ENCODE data around the gene P3H4.
A peak's percentile ranks its signal among the peaks of the same experiment; 100 is the strongest.

Gene P3H4

DNA sequence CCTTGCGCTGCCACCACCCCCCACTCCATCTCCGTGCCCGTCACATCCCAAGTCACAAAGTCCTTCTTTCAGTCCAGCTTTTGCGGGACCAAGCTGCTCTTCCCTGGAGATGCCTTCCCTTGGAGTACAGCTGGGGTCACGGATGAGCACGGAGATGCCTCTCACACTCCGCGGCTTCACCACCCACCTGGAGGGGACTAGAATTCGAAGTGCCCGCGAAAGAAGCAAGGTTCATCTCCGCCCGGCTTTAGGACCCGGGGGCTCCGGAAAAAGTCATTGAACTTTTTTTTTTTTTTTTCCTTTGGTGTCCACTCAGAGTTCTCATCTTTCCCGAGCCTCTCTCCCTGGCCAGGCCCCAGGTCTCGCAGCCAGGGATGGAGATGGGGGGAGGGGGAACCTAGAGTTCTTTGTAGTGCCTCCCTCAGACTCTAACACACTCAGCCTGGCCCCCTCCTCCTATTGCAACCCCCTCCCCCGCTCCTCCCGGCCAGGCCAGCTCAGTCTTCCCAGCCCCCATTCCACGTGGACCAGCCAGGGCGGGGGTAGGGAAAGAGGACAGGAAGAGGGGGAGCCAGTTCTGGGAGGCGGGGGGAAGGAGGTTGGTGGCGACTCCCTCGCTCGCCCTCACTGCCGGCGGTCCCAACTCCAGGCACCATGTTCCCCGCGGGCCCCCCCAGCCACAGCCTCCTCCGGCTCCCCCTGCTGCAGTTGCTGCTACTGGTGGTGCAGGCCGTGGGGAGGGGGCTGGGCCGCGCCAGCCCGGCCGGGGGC is 817 bp upstream of the P3H4 start, which contains the start of gene FKBP10:
Gene FKBP10, plus strand, starts transcription at position 624 of the 771 bp plus-strand sequence. Its CDS starts 31 bp downstream, at position 655.
- H3K4me3 Mint-ChIP-seq, result peak within 1 kb of the TSS; percentile 77
- CTCF ChIA-PET, result interaction anchor here (1.6 kb wide), 1 partner anchor 11 kb away, joined by 4 read pairs; no protein-coding TSS in a partner anchor
- H3K36me3 Mint-ChIP-seq, result no peaks in the 10 kb centered on the region
- H3K9me3 Mint-ChIP-seq, result no peaks in the 10 kb centered on the region
- H3K27me3 Mint-ChIP-seq, result peaks cover 50% of the 10 kb centered on the region
- peak; percentile 55 for DNase-seq
- peaks cover 17% of the 10 kb centered on the region for H3K4me1 Mint-ChIP-seq
- H3K27ac Mint-ChIP-seq, result peak within 1 kb of the TSS; percentile 79

DNA sequence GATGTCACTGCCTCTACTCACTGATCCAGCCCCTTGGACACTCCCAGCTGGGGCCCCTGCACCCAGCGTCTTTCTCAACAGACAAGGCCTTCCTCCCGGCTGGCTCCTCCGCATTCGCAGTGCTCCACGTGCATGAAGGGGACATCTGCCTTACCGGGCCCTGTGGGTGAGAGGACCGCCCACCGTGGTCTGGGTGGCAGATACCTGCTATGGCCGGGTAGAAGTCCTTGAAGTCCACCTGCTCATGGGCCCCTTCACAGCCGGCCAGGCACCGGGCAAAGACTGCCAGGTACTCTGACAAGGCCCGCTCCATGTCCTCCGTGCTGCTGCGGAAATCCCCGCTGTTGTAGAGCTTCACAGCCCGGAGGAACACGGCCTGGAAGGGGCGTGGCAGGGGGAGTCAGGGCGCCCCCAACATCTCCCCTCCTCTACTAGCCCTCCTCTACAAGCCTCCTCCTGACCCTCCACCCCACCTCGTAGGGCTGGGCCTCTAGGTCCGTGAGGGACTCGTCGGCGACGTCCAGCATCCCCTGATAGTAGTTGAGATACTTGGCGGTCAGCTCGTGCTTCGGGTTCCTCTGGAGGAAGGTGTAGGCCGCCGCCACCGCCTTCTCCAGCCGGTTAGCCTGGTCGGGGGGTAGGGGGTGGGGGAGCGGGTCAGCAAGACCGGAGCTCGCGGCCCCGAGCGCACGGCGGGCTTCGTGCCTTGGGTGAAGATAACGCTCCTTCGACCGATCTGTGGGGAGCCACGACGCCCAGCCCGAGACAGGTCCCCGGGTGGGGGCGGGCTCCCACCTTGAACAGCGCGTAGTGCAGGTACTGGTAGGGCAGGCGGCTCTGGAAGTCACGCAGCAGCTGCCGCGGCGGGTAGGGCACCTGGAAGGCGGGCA is 845 bp downstream of the P3H4 start:
- CTCF ChIA-PET, result interaction anchor here (0.8 to 2.7 kb wide), 12 partner anchors 9 to 107 kb away, joined by 3 to 11 read pairs (median 4); partner anchors contain the start of genes ACLY, JUP and KLHL10
- no peaks in the 10 kb centered on the region for H3K9me3 Mint-ChIP-seq
- H3K36me3 Mint-ChIP-seq, result no peaks in the 10 kb centered on the region
- no peak overlapping the region for H3K27ac Mint-ChIP-seq
- no peak for DNase-seq
- H3K4me3 Mint-ChIP-seq, result peak overlapping the region; percentile 57
- H3K4me1 Mint-ChIP-seq, result peaks cover 17% of the 10 kb centered on the region
- peaks cover 50% of the 10 kb centered on the region for H3K27me3 Mint-ChIP-seq

- Mint-ChIP-seq H3K36me3 (no peaks in the 10 kb centered on the region), H3K27ac (no peak overlapping the region), H3K4me1 (peaks cover 7% of the 10 kb centered on the region), H3K27me3 (peaks cover 32% of the 10 kb centered on the region), H3K9me3 (no peaks in the 10 kb centered on the region), H3K4me3 (no peak overlapping the region)
- CTCF ChIA-PET, result interaction anchor here (1.9 kb wide), 1 partner anchor 70 kb away, joined by 5 read pairs; no protein-coding TSS in a partner anchor
- no peak for DNase-seq
Observed at GRCh38 chr17:41806685-41807445, 4.9 kb downstream of the P3H4 start.

GRCh38 chr17:41803049-41804020 is 8.4 kb downstream of the P3H4 start:
- CTCF ChIA-PET, result interaction anchor here (3.0 to 5.0 kb wide), 3 partner anchors 14 to 67 kb away, joined by 27 to 55 read pairs (median 31); partner anchors contain the start of gene HAP1
- DNase-seq, result no peak
- Mint-ChIP-seq H3K9me3 (no peaks in the 10 kb centered on the region), H3K27ac (no peak overlapping the region), H3K4me1 (peaks cover 11% of the 10 kb centered on the region), H3K27me3 (peaks cover 8% of the 10 kb centered on the region), H3K36me3 (no peaks in the 10 kb centered on the region), H3K4me3 (no peak overlapping the region)

GRCh38 chr17:41801374-41802271 is 10.1 kb downstream of the P3H4 start:
- CTCF ChIA-PET, result interaction anchor here (0.6 to 5.0 kb wide), 12 partner anchors 9 to 216 kb away, joined by 3 to 55 read pairs (median 3); partner anchors contain the start of genes DNAJC7, HAP1 and P3H4
- Mint-ChIP-seq H3K9me3 (no peaks in the 10 kb centered on the region), H3K27ac (no peak overlapping the region), H3K4me1 (peaks cover 11% of the 10 kb centered on the region), H3K4me3 (no peak overlapping the region), H3K27me3 (peaks cover 14% of the 10 kb centered on the region), H3K36me3 (no peaks in the 10 kb centered on the region)
- peak; percentile 80 for DNase-seq

DNA sequence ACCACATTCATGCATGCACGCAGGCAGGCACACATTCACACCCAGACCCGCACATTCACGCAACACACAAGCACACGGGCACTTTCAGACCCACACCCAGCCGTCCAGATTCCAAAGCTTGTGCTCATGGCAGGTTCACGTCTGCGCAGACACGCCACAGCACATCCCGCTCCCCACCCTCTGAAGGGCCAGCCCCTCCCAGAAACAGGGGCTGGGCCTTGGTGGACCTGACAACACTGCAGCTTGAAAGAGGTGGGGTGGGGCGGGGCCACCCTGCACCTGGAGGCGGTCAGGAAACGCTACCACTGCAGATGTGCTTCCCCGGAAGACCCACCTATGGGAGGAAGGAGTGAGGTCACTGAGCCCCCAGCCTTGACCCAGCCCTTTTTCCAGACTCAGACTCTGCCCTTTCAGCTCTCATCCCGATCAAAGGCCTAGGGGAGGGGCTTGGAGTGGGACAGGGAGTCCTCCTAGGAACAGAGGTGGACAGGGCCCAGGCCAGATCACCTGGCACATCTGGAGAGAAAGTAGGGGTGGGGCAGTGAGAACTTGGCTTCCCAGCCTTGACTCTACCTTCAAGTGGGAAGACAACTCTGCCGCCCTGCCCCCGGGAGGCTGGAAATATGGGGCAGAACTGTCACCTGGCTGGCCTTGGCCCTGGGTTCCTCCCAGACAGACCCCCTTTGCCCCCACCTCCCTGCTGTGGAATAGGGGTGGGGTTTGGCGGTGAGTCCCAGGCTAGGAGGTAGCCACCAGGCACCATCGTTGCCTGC is 11.0 kb downstream of the P3H4 start:
- Mint-ChIP-seq H3K9me3 (no peaks in the 10 kb centered on the region), H3K4me3 (no peak overlapping the region), H3K36me3 (no peaks in the 10 kb centered on the region), H3K4me1 (peaks cover 11% of the 10 kb centered on the region), H3K27ac (no peak overlapping the region), H3K27me3 (peaks cover 21% of the 10 kb centered on the region)
- DNase-seq, result no peak
- CTCF ChIA-PET, result interaction anchor here (0.6 to 5.0 kb wide), 10 partner anchors 10 to 159 kb away, joined by 3 to 55 read pairs (median 9); partner anchors contain the start of genes HAP1, JUP and P3H4

- CTCF ChIA-PET, result interaction anchor here (3.0 to 5.0 kb wide), 3 partner anchors 14 to 63 kb away, joined by 14 to 55 read pairs (median 31); partner anchors contain the start of genes HAP1 and JUP
- H3K36me3 Mint-ChIP-seq, result no peaks in the 10 kb centered on the region
- no peak for DNase-seq
Observed at GRCh38 chr17:41799366-41799765, 12.4 kb downstream of the P3H4 start.

GRCh38 chr17:41797377-41797776 is 14.4 kb downstream of the P3H4 start:
- H3K27me3 Mint-ChIP-seq, result peaks cover 38% of the 10 kb centered on the region
- no peaks in the 10 kb centered on the region for H3K36me3 Mint-ChIP-seq

More at GRCh38 chr17:41799366-41799765, 12.4 kb downstream of the P3H4 start:
- H3K27me3 Mint-ChIP-seq, result peaks cover 25% of the 10 kb centered on the region
- no peaks in the 10 kb centered on the region for H3K9me3 Mint-ChIP-seq
- H3K27ac Mint-ChIP-seq, result no peak overlapping the region
- peaks cover 11% of the 10 kb centered on the region for H3K4me1 Mint-ChIP-seq
- H3K4me3 Mint-ChIP-seq, result no peak overlapping the region

GRCh38 chr17:41796121-41796895 is 15.4 kb downstream of the P3H4 start:
- H3K4me1 Mint-ChIP-seq, result peaks cover 9% of the 10 kb centered on the region
- H3K27me3 Mint-ChIP-seq, result peaks cover 38% of the 10 kb centered on the region
- H3K27ac Mint-ChIP-seq, result no peak overlapping the region
- DNase-seq, result no peak
- no peak overlapping the region for H3K4me3 Mint-ChIP-seq
- CTCF ChIA-PET, result no interaction called here
- H3K9me3 Mint-ChIP-seq, result no peaks in the 10 kb centered on the region
- H3K36me3 Mint-ChIP-seq, result no peaks in the 10 kb centered on the region

More at GRCh38 chr17:41797377-41797776, 14.4 kb downstream of the P3H4 start:
- Mint-ChIP-seq H3K9me3 (no peaks in the 10 kb centered on the region), H3K4me1 (peaks cover 14% of the 10 kb centered on the region), H3K4me3 (no peak overlapping the region), H3K27ac (no peak overlapping the region)
- CTCF ChIA-PET, result interaction anchor here (0.6 kb wide), 1 partner anchor 24 kb away, joined by 3 read pairs; no protein-coding TSS in a partner anchor
- DNase-seq, result no peak

GRCh38 chr17:41794540-41794975 is 17.2 kb downstream of the P3H4 start:
- H3K27ac Mint-ChIP-seq, result no peak overlapping the region
- H3K4me1 Mint-ChIP-seq, result peaks cover 6% of the 10 kb centered on the region
- CTCF ChIA-PET, result no interaction called here
- H3K27me3 Mint-ChIP-seq, result peaks cover 50% of the 10 kb centered on the region
- no peaks in the 10 kb centered on the region for H3K36me3 Mint-ChIP-seq
- H3K4me3 Mint-ChIP-seq, result no peak overlapping the region
- DNase-seq, result no peak
- H3K9me3 Mint-ChIP-seq, result no peaks in the 10 kb centered on the region

Data from activated naive CD4-positive, alpha-beta T cell treated with anti-CD3 and anti-CD28 coated beads, Interleukin-2, amount 10 ng/mL, durations not matched to agents 7 days and 5 days (primary cell).